Gastrocnemius medialis (tissue), 4 donors: Measurements from ENCODE around the gene TBX1. TPM values are rescaled to one million over a fixed set of nuclear protein-coding genes. Genes with fewer than 3 reads are reported as not detected.

Source experiments
- ATAC-seq, 2 donors: fragments of 150-250 bp; one replicate each; pipeline ENCODE4 v1.9.1; 2016
- DNase-seq, 2 donors: peaks; one replicate each; pipeline ENCODE4 v3.0.0-alpha.2; 2019
- H3K27ac ChIP-seq, 4 donors: fragments of 200-600 bp; sonication (generic); 1 replicate in 1 of 4; 2 replicates in 3 of 4; pipeline ENCODE4 v1.5.1; 2016 to 2018; ENCODE audit warnings: mild to moderate bottlenecking in 2 of 4, moderate library complexity in 1 of 4
- H3K27me3 ChIP-seq, 3 donors: fragments of 200-600 bp; sonication (generic) in 2 of 3; 1 replicate in 1 of 3; 2 replicates in 2 of 3; pipeline versions ENCODE4 v1.5.1 to v1.6.0; 2016 to 2019; ENCODE audit warnings: mild to moderate bottlenecking in 1 of 3, moderate library complexity in 1 of 3
- H3K36me3 ChIP-seq, 2 donors: fragments of 200-600 bp; sonication (generic) in 1 of 2; one replicate each; pipeline ENCODE4 v1.5.1; 2017 to 2018
- H3K4me1 ChIP-seq, 2 donors: fragments of 200-600 bp; sonication (generic) in 1 of 2; one replicate each; pipeline ENCODE4 v1.5.1; 2016 to 2017; ENCODE audit warnings: mild to moderate bottlenecking in 2 of 2
- H3K4me3 ChIP-seq, 4 donors: fragments of 200-600 bp; sonication (generic) in 3 of 4; 1 replicate in 1 of 4; 2 replicates in 3 of 4; pipeline ENCODE4 v1.5.1; 2016 to 2019; ENCODE audit warnings: mild to moderate bottlenecking in 2 of 4
- H3K9me3 ChIP-seq, 3 donors: fragments of 200-600 bp; sonication (generic) in 2 of 3; 1 replicate in 1 of 3; 2 replicates in 2 of 3; pipeline ENCODE4 v1.5.1; 2016 to 2019
- POLR2A ChIP-seq, 2 donors: fragments of 450-650 bp; IDR thresholded peaks; one replicate each; pipeline ENCODE4 v1.6.1; 2017; ENCODE audit warnings: antibody characterized with exemption in 2 of 2, mild to moderate bottlenecking in 2 of 2, moderate library complexity in 2 of 2
- in situ Hi-C, 4 donors: fragments of 200-750 bp; cut with MboI; loops; one replicate each; pipeline versions ENCODE4 v1.15.0 to v1.8.0; 2017; ENCODE audit warnings: low sequenced_read_pairs in 4 of 4
- intact Hi-C: fragments of 100-400 bp; cut with DNase I; formaldehyde crosslinking; loops from one replicate; pipeline ENCODE4 v1.15.1; 2023; ENCODE audit warnings: low total_unique reads
- total RNA-seq, 4 donors: library from RNA; depleted of rRNA; stranded (reverse); fragments of >200 nt; gene quantifications; one replicate each; pipeline versions ENCODE4 v1.1.0 to v1.2.3, GENCODE V29; 2016
- TF ChIP-seq, protein P1 (sequence below), 5 experiments: fragments of 450-650 bp in 3 of 5; fragments of 200-600 bp in 2 of 5; sonication (generic) in 2 of 5; IDR thresholded peaks in 4 of 5; conservative IDR thresholded peaks in 1 of 5; 1 replicate in 4 of 5; 2 replicates in 1 of 5; pipeline ENCODE4 v1.5.1; 2016 to 2019; ENCODE audit warnings: antibody characterized with exemption in 5 of 5, mild to moderate bottlenecking in 3 of 5, moderate library complexity in 3 of 5

Gene TBX1
- total RNA-seq, 4 donors from 2014 or later, result 27.9 to 38.9 (median 36.3) TPM

DNA sequence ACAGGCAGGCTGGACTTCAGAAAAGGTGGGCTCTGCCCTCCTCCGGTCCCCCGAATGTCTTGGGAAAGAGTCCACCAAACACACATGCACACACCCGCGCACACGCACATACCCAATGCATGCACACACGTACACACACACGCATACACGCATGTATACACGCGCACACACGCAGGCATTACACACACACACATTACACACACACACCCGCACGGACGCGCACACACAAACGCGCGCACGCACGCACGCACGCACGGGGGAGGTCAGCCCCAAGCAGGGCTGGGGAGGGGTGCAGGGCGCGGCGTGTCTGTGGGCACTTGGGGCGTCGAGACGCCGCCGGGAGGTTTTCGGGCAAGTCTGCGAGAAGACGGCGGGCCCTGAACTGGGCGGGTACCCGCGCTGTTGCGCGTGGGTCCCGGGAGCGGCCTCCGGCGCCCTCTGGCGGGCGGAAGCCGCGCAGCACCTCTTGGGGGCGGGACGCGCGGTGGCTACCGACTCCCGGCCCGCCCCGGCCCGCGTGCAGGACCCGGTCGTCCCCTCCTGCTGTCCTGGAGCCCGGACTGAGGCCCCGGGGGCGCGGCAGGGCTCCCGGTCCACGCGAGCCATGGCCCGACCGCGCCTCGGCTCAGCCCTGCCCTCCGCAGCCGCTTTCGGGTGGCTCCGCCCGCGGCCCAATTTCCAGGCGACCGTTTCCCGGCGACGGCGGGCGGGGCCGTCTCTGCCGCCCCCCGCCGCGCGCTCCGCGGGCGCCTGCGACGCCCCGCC, 42.7 kb upstream of the TBX1 start:
- no peak for TF ChIP-seq POLR2A (IDR thresholded peaks at IDR 0.05)
- TF ChIP-seq, protein P1, sequence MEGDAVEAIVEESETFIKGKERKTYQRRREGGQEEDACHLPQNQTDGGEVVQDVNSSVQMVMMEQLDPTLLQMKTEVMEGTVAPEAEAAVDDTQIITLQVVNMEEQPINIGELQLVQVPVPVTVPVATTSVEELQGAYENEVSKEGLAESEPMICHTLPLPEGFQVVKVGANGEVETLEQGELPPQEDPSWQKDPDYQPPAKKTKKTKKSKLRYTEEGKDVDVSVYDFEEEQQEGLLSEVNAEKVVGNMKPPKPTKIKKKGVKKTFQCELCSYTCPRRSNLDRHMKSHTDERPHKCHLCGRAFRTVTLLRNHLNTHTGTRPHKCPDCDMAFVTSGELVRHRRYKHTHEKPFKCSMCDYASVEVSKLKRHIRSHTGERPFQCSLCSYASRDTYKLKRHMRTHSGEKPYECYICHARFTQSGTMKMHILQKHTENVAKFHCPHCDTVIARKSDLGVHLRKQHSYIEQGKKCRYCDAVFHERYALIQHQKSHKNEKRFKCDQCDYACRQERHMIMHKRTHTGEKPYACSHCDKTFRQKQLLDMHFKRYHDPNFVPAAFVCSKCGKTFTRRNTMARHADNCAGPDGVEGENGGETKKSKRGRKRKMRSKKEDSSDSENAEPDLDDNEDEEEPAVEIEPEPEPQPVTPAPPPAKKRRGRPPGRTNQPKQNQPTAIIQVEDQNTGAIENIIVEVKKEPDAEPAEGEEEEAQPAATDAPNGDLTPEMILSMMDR (IDR thresholded peaks at IDR 0.05 in 4 of 5, conservative IDR thresholded peaks at IDR 0.05 in 1 of 5), result peak; percentile 88 to 100 (median 98)
- H3K9me3 ChIP-seq, result no peaks in the 10 kb centered on the region
- H3K27ac ChIP-seq, result peak overlapping the region in 2 of 4 donors; percentile 43 to 45
- DNase-seq (peak; percentile 43 to 60), ATAC-seq (peak; percentile 85)
- H3K27me3 ChIP-seq, result peaks cover 0 to 13% (median 4%) of the 10 kb centered on the region in 3 donors
- intact Hi-C loops, result loop anchor here (1.0 kb wide), 1 partner anchor 39 kb away; no protein-coding TSS in a partner anchor
- peaks cover 4 to 18% of the 10 kb centered on the region in 2 donors for H3K4me1 ChIP-seq
- H3K36me3 ChIP-seq, result no peaks in the 10 kb centered on the region
- H3K4me3 ChIP-seq, result peak overlapping the region; percentile 51 to 62 (median 60)
- in situ Hi-C loops, result no loop called here

DNA sequence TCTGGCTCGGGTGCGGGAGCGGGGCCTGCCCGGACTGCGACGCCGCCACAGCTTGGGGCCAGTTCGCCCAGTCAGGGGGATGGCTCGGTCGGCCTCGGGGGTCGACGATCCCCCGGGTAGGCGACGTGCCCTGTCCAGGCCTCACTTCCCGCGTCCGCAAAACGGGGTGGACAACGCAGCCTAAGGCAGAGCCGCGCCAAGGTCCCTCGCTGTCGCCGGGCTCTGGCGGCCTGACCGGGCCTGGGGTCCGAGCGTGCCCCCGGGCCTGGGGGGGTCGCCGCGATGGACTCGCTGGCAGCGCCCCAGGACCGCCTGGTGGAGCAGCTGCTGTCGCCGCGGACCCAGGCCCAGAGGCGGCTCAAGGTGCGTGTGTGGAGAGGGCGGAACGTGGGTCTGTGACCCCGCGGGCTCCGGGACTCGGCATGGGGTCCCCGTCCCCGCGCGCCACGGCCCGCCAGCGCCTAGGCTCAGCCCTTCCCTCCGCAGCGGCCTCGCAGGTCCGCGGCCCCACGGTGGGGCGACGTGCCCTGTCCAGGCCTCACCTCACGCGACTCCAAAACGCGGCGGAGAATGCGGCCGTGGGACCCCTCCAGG, 42.0 kb upstream of the TBX1 start:
- Histone ChIP-seq H3K9me3 (no peaks in the 10 kb centered on the region), H3K36me3 (no peaks in the 10 kb centered on the region), H3K4me1 (peaks cover 4 to 18% of the 10 kb centered on the region in 2 donors), H3K4me3 (peak overlapping the region; percentile 51 to 62 (median 60)), H3K27me3 (peaks cover 0 to 13% (median 7%) of the 10 kb centered on the region in 3 donors), H3K27ac (peak overlapping the region; percentile 10 to 45 (median 27))
- in situ Hi-C loops, result no loop called here
- TF ChIP-seq POLR2A (IDR thresholded peaks at IDR 0.05), result peak in 1 of 2 donors; percentile 10
- TF ChIP-seq, protein P1 (IDR thresholded peaks at IDR 0.05 in 4 of 5, conservative IDR thresholded peaks at IDR 0.05 in 1 of 5), result no peak
- intact Hi-C loops, result loop anchor here (1.0 kb wide), 1 partner anchor 39 kb away; no protein-coding TSS in a partner anchor
- no peak for DNase-seq
- no peak for ATAC-seq

DNA sequence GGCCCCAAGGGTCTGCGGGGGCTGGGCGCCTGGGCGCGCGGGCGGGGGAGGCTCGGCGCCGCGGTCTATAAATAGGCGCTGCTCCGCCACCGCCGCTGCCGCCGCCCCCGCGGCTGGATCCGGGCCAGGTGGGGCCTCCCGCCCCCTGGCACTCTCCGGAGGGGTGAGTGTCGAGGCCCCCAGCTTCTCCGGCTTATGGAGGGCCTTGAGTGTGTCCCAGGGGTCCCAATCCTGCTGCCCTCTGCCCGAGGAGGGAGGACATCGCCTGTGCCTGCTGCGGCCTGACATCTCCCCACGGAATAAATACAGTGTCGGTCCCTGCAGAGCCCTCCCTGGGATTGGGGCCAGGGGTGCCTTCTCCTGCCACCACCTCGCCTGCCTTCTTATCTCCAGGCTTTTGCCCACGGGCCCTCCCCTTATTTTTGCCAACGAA, 41.5 kb upstream of the TBX1 start:
- no peak for TF ChIP-seq POLR2A (IDR thresholded peaks at IDR 0.05)
- TF ChIP-seq, protein P1 (IDR thresholded peaks at IDR 0.05 in 4 of 5, conservative IDR thresholded peaks at IDR 0.05 in 1 of 5), result no peak
- Histone ChIP-seq H3K9me3 (no peaks in the 10 kb centered on the region), H3K27ac (peak overlapping the region; percentile 10 to 45 (median 27)), H3K4me1 (peaks cover 4 to 18% of the 10 kb centered on the region in 2 donors), H3K4me3 (peak overlapping the region; percentile 51 to 62 (median 60)), H3K36me3 (no peaks in the 10 kb centered on the region), H3K27me3 (peaks cover 0 to 13% (median 7%) of the 10 kb centered on the region in 3 donors)
- ATAC-seq (no peak), DNase-seq (no peak)
- in situ Hi-C loops, result no loop called here
- intact Hi-C loops, result no loop called here

DNA sequence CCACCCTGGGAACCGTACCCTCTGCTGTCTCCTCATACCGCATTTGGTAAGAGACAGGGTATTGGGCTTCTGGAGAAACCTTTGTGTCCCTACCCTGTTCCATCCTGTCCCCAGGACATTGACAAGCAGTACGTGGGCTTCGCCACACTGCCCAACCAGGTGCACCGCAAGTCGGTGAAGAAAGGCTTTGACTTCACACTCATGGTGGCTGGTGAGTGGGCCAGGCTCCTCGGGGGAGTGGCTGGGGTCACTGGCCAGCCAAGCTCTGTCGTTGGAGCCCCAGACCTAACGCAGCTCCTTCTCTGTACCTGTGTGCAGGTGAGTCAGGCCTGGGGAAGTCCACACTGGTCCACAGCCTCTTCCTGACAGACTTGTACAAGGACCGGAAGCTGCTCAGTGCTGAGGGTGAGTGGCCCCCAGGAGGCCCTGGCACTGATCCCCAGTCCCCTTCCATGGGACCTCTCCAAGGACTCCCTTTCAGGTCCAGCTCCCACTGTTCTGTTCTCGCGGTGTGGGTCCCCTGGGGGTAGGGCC, 41.0 kb upstream of the TBX1 start:
- intact Hi-C loops, result no loop called here
- peaks cover 4 to 18% of the 10 kb centered on the region in 2 donors for H3K4me1 ChIP-seq
- H3K27me3 ChIP-seq, result peaks cover 0 to 15% (median 10%) of the 10 kb centered on the region in 3 donors
- H3K4me3 ChIP-seq, result no peak overlapping the region
- no peak overlapping the region for H3K27ac ChIP-seq
- in situ Hi-C loops, result no loop called here
- H3K9me3 ChIP-seq, result no peaks in the 10 kb centered on the region
- DNase-seq (no peak), ATAC-seq (no peak)
- TF ChIP-seq POLR2A (IDR thresholded peaks at IDR 0.05), result no peak
- TF ChIP-seq, protein P1 (IDR thresholded peaks at IDR 0.05 in 4 of 5, conservative IDR thresholded peaks at IDR 0.05 in 1 of 5), result no peak
- H3K36me3 ChIP-seq, result no peaks in the 10 kb centered on the region
